Measurements from ENCODE around the gene CCS. TPM values are rescaled to one million over a fixed set of nuclear protein-coding genes. Genes with fewer than 3 reads are reported as not detected.

The CCS gene
- total and polyA plus RNA-seq, 2 experiments from 2014 or later = 41.5 to 97.8 TPM

DNA sequence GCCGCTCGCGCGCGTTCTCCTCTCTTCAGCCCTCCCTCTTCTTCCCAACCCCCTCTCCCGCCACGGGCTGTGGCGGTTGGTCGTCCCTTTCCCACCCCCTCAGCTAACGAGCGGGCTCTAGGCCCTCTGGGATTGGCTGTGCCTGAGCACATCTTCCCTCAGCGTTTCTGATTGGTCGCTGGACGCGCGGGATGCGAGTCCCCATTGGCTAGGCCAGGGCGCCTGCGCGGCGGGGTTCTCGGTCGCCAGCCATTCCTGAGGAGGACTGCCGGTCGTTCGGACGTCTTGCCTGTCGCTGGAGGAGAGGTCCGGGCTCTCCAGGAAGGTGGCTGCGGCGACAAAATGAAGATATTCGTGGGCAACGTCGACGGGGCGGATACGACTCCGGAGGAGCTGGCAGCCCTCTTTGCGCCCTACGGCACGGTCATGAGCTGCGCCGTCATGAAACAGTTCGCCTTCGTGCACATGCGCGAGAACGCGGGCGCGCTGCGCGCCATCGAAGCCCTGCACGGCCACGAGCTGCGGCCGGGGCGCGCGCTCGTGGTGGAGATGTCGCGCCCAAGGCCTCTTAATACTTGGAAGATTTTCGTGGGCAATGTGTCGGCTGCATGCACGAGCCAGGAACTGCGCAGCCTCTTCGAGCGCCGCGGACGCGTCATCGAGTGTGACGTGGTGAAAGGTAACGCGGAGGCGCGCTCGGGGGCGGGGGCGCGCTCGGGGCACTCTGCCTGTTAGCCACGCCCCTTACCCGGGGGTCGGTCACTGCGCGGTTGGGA, 23.6 kb downstream of the CCS start, which contains the start of gene RBM14:
Gene RBM14, plus strand, starts transcription at position 252 of the 776 bp plus-strand sequence. Its CDS starts 91 bp downstream, at position 343.
- DNase-seq (ENCODE audit: low spot score) = peak; percentile 100
- Histone ChIP-seq H3K9me3 (ENCODE audit: low read depth) (no peaks in the 10 kb centered on the region), H3K4me3 (peak within 1 kb of the TSS; percentile 51), H3K27ac (peak within 1 kb of the TSS; percentile 96), H4K20me1 (ENCODE audit: insufficient read depth, poor library complexity, severe bottlenecking) (peaks cover 45% of the 10 kb centered on the region), H3K79me2 (peaks cover 54% of the 10 kb centered on the region), H3K4me2 (peak within 1 kb of the TSS; percentile 98), H3K9me2 (replicated peaks; ENCODE audit: insufficient read depth) (no peaks in the 10 kb centered on the region), H3K4me1 (ENCODE audit: insufficient read depth) (peaks cover 16% of the 10 kb centered on the region), H3K27me3 (no peaks in the 10 kb centered on the region), H2AFZ (peak within 1 kb of the TSS; percentile 68), H3K36me3 (replicated peaks; ENCODE audit: insufficient read depth, low read depth) (no peaks in the 10 kb centered on the region)
- no peak for TF ChIP-seq EZH2phosphoT487 (IDR thresholded peaks at IDR 0.05; ENCODE audit: low read depth, severe bottlenecking, unreplicated experiment)
- TF ChIP-seq EZH2 (IDR thresholded peaks at IDR 0.05; ENCODE audit: borderline replicate concordance) = no peak
- TF ChIP-seq, protein P1, sequence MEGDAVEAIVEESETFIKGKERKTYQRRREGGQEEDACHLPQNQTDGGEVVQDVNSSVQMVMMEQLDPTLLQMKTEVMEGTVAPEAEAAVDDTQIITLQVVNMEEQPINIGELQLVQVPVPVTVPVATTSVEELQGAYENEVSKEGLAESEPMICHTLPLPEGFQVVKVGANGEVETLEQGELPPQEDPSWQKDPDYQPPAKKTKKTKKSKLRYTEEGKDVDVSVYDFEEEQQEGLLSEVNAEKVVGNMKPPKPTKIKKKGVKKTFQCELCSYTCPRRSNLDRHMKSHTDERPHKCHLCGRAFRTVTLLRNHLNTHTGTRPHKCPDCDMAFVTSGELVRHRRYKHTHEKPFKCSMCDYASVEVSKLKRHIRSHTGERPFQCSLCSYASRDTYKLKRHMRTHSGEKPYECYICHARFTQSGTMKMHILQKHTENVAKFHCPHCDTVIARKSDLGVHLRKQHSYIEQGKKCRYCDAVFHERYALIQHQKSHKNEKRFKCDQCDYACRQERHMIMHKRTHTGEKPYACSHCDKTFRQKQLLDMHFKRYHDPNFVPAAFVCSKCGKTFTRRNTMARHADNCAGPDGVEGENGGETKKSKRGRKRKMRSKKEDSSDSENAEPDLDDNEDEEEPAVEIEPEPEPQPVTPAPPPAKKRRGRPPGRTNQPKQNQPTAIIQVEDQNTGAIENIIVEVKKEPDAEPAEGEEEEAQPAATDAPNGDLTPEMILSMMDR (IDR thresholded peaks at IDR 0.05; ENCODE audit: poor library complexity) = no peak
- under 1% methylated on average over 85 of the region's 90 CpGs for WGBS (ENCODE audit: low lambda C conversion rate, missing lambda C conversion rate)

DNA sequence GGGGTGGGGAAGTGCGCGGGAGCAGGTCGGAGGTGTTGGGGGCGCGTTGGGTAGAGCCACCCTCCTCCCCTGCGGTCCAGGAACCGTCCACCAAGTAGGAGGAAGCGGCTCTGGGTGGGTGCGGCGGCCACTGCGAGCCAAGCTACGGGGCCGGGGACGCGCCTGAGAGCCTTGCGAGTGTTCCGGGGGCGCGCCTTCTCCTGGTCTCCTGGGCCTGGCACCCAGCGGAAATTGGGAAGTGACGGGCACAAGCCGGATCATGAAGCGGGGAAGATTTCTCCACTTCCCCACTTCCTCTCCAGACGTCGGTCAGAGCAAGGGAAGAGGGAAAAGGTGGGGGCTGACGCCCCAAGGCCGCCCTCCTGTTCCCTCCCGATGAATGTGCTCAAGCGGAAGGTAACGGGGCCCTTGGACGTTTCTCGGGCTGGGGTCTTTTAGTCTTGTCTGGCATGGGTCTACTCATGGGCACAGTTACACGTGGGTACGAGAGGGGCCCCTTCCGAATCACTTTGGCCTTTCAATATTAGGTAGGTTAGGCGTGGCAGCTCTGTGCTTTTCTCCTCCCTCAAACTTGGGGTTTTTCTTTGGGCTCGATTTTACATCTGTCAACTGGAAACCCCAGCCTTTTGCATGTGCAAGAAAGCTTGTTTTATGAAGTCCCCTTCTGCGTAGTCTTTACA, 24.3 kb downstream of the CCS start:
- Histone ChIP-seq H3K79me2 (peaks cover 61% of the 10 kb centered on the region), H3K9me3 (ENCODE audit: low read depth) (no peaks in the 10 kb centered on the region), H3K4me1 (ENCODE audit: insufficient read depth) (peaks cover 16% of the 10 kb centered on the region), H3K9me2 (replicated peaks; ENCODE audit: insufficient read depth) (no peaks in the 10 kb centered on the region), H2AFZ (peak overlapping the region; percentile 33), H3K4me2 (peak overlapping the region; percentile 98), H3K36me3 (replicated peaks; ENCODE audit: insufficient read depth, low read depth) (no peaks in the 10 kb centered on the region), H4K20me1 (ENCODE audit: insufficient read depth, poor library complexity, severe bottlenecking) (peaks cover 52% of the 10 kb centered on the region), H3K27me3 (no peaks in the 10 kb centered on the region), H3K4me3 (peak overlapping the region; percentile 51), H3K27ac (peak overlapping the region; percentile 92)
- WGBS (ENCODE audit: low lambda C conversion rate, missing lambda C conversion rate) = 2% methylated on average over 38 of the region's 38 CpGs
- DNase-seq (ENCODE audit: low spot score) = no peak
- TF ChIP-seq EZH2phosphoT487 (IDR thresholded peaks at IDR 0.05; ENCODE audit: low read depth, severe bottlenecking, unreplicated experiment) = no peak
- no peak for TF ChIP-seq EZH2 (IDR thresholded peaks at IDR 0.05; ENCODE audit: borderline replicate concordance)
- TF ChIP-seq, protein P1 (IDR thresholded peaks at IDR 0.05; ENCODE audit: poor library complexity) = no peak

DNA sequence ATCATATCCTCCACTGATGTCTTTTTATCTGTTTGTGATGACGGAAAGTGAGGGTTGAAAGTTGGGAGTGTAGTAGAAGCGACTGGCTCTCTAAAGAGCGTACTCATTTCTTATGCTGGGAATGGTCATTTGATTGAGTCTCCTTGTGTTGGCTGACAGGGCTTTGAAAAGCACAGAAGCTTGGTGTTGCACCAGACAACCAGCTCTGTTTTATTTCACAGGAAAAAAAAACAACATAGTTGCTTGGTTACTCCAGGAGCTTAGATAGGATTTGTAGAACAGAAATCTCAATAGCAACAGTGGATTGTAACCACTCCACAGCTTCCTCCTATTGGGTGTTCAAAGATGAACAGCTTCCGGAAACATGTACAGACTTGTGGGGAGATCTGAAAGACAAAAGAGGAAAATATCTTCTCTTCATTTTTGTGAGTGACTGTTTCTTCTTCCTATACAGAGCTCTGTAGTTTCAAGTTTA, 26.1 kb downstream of the CCS start:
- DNase-seq (ENCODE audit: low spot score) = peak; percentile 72
- Histone ChIP-seq H3K4me2 (peak overlapping the region; percentile 98), H3K36me3 (replicated peaks; ENCODE audit: insufficient read depth, low read depth) (no peaks in the 10 kb centered on the region), H3K4me1 (ENCODE audit: insufficient read depth) (peaks cover 18% of the 10 kb centered on the region), H3K9me3 (ENCODE audit: low read depth) (no peaks in the 10 kb centered on the region), H4K20me1 (ENCODE audit: insufficient read depth, poor library complexity, severe bottlenecking) (peaks cover 70% of the 10 kb centered on the region), H3K9me2 (replicated peaks; ENCODE audit: insufficient read depth) (no peaks in the 10 kb centered on the region), H3K4me3 (peak overlapping the region; percentile 51), H2AFZ (no peak overlapping the region), H3K27ac (peak overlapping the region; percentile 92), H3K27me3 (no peaks in the 10 kb centered on the region), H3K79me2 (peaks cover 79% of the 10 kb centered on the region)
- TF ChIP-seq EZH2 (IDR thresholded peaks at IDR 0.05; ENCODE audit: borderline replicate concordance) = no peak
- TF ChIP-seq, protein P1 (IDR thresholded peaks at IDR 0.05; ENCODE audit: poor library complexity) = no peak
- TF ChIP-seq EZH2phosphoT487 (IDR thresholded peaks at IDR 0.05; ENCODE audit: low read depth, severe bottlenecking, unreplicated experiment) = no peak
- WGBS (ENCODE audit: low lambda C conversion rate, missing lambda C conversion rate) = 36% methylated on average over 4 of the region's 4 CpGs

All from hepatocyte (in vitro differentiated cells).